IMR-90 (cell line): ENCODE data around the gene TEKT1. TPM values are rescaled to one million over a fixed set of nuclear protein-coding genes. Genes with fewer than 3 reads are reported as not detected.

Experiments used
- ATAC-seq: fragments of 200-7000 bp; cut with Tn5 transposase; 2 replicates; pipeline ENCODE4 v1.9.1; 2020; ENCODE audit warnings: low read depth, mild to moderate bottlenecking, moderate library complexity
- BruUV-seq: library from RNA; stranded (reverse); fragments of 400-500 nt; replicated peaks from 2 replicates; lab custom pipeline; 2021; lab: Mats Ljungman, UMichigan
- CTCF ChIA-PET: fragments of 300-600 bp; formaldehyde crosslinking; extraction: SDS; loops from one replicate; lab custom pipeline; 2021; ENCODE audit warnings: antibody characterized with exemption; lab: Yijun Ruan, JAX
- POLR2A ChIA-PET: fragments of 300-600 bp; sonication (Branson Sonifier 250); formaldehyde crosslinking; loops from one replicate; lab custom pipeline; 2022; ENCODE audit warnings: antibody characterized with exemption; ENCODE audit not compliant: unreplicated experiment; lab: Charles Lee
- DNase-seq: peaks from one replicate; pipeline ENCODE4 v3.0.0; 2013
- H2AFZ ChIP-seq: replicated peaks from 2 replicates; pipeline ENCODE3; 2013; ENCODE audit warnings: low read length, mild to moderate bottlenecking; ENCODE audit not compliant: poor library complexity
- H2AK5ac ChIP-seq: 2 replicates; pipeline ENCODE4 v1.6.1; 2013; ENCODE audit warnings: low read depth, low read length, inconsistent platforms
- H2AK9ac ChIP-seq: replicated peaks from 2 replicates; pipeline ENCODE3; 2013; ENCODE audit warnings: mild to moderate bottlenecking, low read depth, low read length, moderate library complexity; ENCODE audit not compliant: poor library complexity
- H2BK120ac ChIP-seq: 2 replicates; pipeline ENCODE4 v1.6.1; 2013; ENCODE audit warnings: low read depth, low read length, inconsistent platforms
- H2BK15ac ChIP-seq: 3 replicates; pipeline ENCODE4 v1.6.1; 2013; ENCODE audit warnings: low read depth, low read length, inconsistent platforms
- H2BK20ac ChIP-seq: 2 replicates; pipeline ENCODE4 v1.6.1; 2013; ENCODE audit warnings: low read depth, mild to moderate bottlenecking, inconsistent platforms, low read length, moderate library complexity
- H2BK5ac ChIP-seq: 2 replicates; pipeline ENCODE4 v1.6.1; 2013; ENCODE audit warnings: mild to moderate bottlenecking, low read depth, low read length, inconsistent platforms; ENCODE audit not compliant: poor library complexity, severe bottlenecking
- H3K14ac ChIP-seq: replicated peaks from 2 replicates; pipeline ENCODE4 v1.6.1; 2013; ENCODE audit warnings: low read depth, low read length, inconsistent platforms
- H3K18ac ChIP-seq: 2 replicates; pipeline ENCODE4 v1.6.1; 2013; ENCODE audit warnings: low read depth, low read length, control low read depth
- H3K23ac ChIP-seq: 2 replicates; pipeline ENCODE4 v1.6.1; 2013; ENCODE audit warnings: low read depth, low read length, inconsistent platforms
- H3K27ac ChIP-seq: 2 replicates; pipeline ENCODE4 v1.5.1; 2013; ENCODE audit warnings: mild to moderate bottlenecking, control low read depth, low read length; ENCODE audit not compliant: insufficient read depth
- H3K27me3 ChIP-seq: 2 replicates; pipeline ENCODE4 v1.6.1; 2013; ENCODE audit warnings: low read length; ENCODE audit not compliant: control insufficient read depth, insufficient read depth
- H3K36me3 ChIP-seq: 2 replicates; pipeline ENCODE4 v1.6.1; 2013; ENCODE audit warnings: low read length, mixed read lengths; ENCODE audit not compliant: control insufficient read depth, insufficient read depth
- H3K4ac ChIP-seq: 2 replicates; pipeline ENCODE4 v1.6.1; 2013; ENCODE audit warnings: low read depth, low read length, inconsistent platforms
- H3K4me1 ChIP-seq: 2 replicates; pipeline ENCODE4 v1.6.1; 2013; ENCODE audit warnings: low read length, mixed read lengths; ENCODE audit not compliant: control insufficient read depth, insufficient read depth
- H3K4me2 ChIP-seq: 2 replicates; pipeline ENCODE4 v1.6.1; 2013; ENCODE audit warnings: low read depth, mild to moderate bottlenecking, control low read depth, low read length, moderate library complexity
- H3K4me3 ChIP-seq: 2 replicates; pipeline ENCODE4 v1.5.1; 2013; ENCODE audit warnings: low read depth, mild to moderate bottlenecking, control low read depth, low read length, moderate library complexity; ENCODE audit not compliant: insufficient read depth
- H3K56ac ChIP-seq: 2 replicates; pipeline ENCODE4 v1.6.1; 2013; ENCODE audit warnings: low read length, inconsistent platforms; ENCODE audit not compliant: insufficient read depth; ENCODE audit errors: extremely low read depth
- H3K79me1 ChIP-seq, 2 experiments: 2 replicates each; pipeline ENCODE4 v1.6.1; 2013; ENCODE audit warnings: low read length in 2 of 2, inconsistent platforms in 1 of 2, low read depth in 1 of 2
- H3K9ac ChIP-seq: 2 replicates; pipeline ENCODE4 v1.6.1; 2013; ENCODE audit warnings: low read depth, low read length, control low read depth
- H3K9me1 ChIP-seq: 2 replicates; pipeline ENCODE4 v1.6.1; 2013; ENCODE audit warnings: low read length, inconsistent platforms; ENCODE audit not compliant: insufficient read depth
- H3K9me3 ChIP-seq: 2 replicates; pipeline ENCODE4 v1.6.1; 2013; ENCODE audit warnings: low read length; ENCODE audit not compliant: control insufficient read depth, insufficient read depth
- H4K20me1 ChIP-seq: 2 replicates; pipeline ENCODE4 v1.6.1; 2013; ENCODE audit warnings: low read length, inconsistent platforms; ENCODE audit not compliant: insufficient read depth
- H4K5ac ChIP-seq: 2 replicates; pipeline ENCODE4 v1.6.1; 2013; ENCODE audit warnings: mild to moderate bottlenecking, low read depth, low read length, control low read depth
- H4K8ac ChIP-seq, 2 experiments: 2 replicates each; pipeline ENCODE4 v1.6.1; 2013; ENCODE audit warnings: low read depth in 2 of 2, low read length in 2 of 2, control low read depth in 1 of 2, inconsistent platforms in 1 of 2
- H4K91ac ChIP-seq: 2 replicates; pipeline ENCODE4 v1.6.1; 2013; ENCODE audit warnings: low read depth, low read length, inconsistent platforms; ENCODE audit not compliant: insufficient read depth
- BHLHE40 ChIP-seq: fragments of 150-350 bp; IDR thresholded peaks from 2 replicates; pipeline ENCODE4 v1.6.1; 2016; ENCODE audit warnings: mild to moderate bottlenecking, low read depth, low read length
- CEBPB ChIP-seq: IDR thresholded peaks from 2 replicates; pipeline ENCODE4 v1.6.1; 2012; ENCODE audit warnings: low read depth, low read length, improper control_type of control experiment
- CHD1 ChIP-seq: IDR thresholded peaks from 2 replicates; pipeline ENCODE4 v1.6.1; 2012; ENCODE audit warnings: low read depth, low read length, improper control_type of control experiment
- CTCF ChIP-seq: conservative IDR thresholded peaks from 2 replicates; pipeline ENCODE4 v1.5.1; 2012; ENCODE audit warnings: mild to moderate bottlenecking, low read depth, low read length, improper control_type of control experiment
- FOS ChIP-seq: fragments of 150-350 bp; IDR thresholded peaks from 2 replicates; pipeline ENCODE4 v1.6.1; 2016; ENCODE audit warnings: low read depth, low read length
- MAFK ChIP-seq: IDR thresholded peaks from 2 replicates; pipeline ENCODE4 v1.6.1; 2012; ENCODE audit warnings: low read depth, low read length, improper control_type of control experiment
- MAZ ChIP-seq: IDR thresholded peaks from 2 replicates; pipeline ENCODE4 v1.6.1; 2012; ENCODE audit warnings: low read depth, mild to moderate bottlenecking, low read length, improper control_type of control experiment, moderate library complexity, borderline replicate concordance
- MXI1 ChIP-seq: IDR thresholded peaks from 2 replicates; pipeline ENCODE4 v1.6.1; 2012; ENCODE audit warnings: low read depth, mild to moderate bottlenecking, low read length, moderate library complexity, borderline replicate concordance
- POLR2A ChIP-seq: IDR thresholded peaks from 2 replicates; pipeline ENCODE4 v1.6.1; 2012; ENCODE audit warnings: mild to moderate bottlenecking, low read depth, low read length
- RAD21 ChIP-seq: IDR thresholded peaks from 2 replicates; pipeline ENCODE4 v1.6.1; 2012; ENCODE audit warnings: low read length, improper control_type of control experiment
- RCOR1 ChIP-seq: IDR thresholded peaks from 2 replicates; pipeline ENCODE4 v1.6.1; 2012; ENCODE audit warnings: mild to moderate bottlenecking, low read length, improper control_type of control experiment; ENCODE audit not compliant: insufficient replicate concordance
- RFX5 ChIP-seq: IDR thresholded peaks from 2 replicates; pipeline ENCODE4 v1.8.0; 2012; ENCODE audit warnings: low read depth, mild to moderate bottlenecking, low read length, moderate library complexity
- WGBS, 2 experiments: methylation state at CpG; one replicate each; pipeline versions ENCODE4 v1.1.5 to v1.1.7; 2013; ENCODE audit warnings: missing lambda C conversion rate in 2 of 2; ENCODE audit not compliant: insufficient read length in 1 of 2; ENCODE audit errors: extremely low coverage in 2 of 2; 5-methylcytosine and 5-hydroxymethylcytosine counted together
- dilution Hi-C: fragments of 300-500 bp; cut with HindIII; formaldehyde crosslinking; loops from one replicate; pipeline ENCODE4 v1.14.3; 2018; ENCODE audit warnings: low sequenced_read_pairs; ENCODE audit not compliant: unreplicated experiment
- in situ Hi-C: fragments of 300-500 bp; cut with MboI; formaldehyde crosslinking; loops from 3 replicates; pipeline ENCODE4 v1.14.3; 2019; ENCODE audit warnings: low sequenced_read_pairs, inconsistent platforms, mixed read lengths
- intact Hi-C: fragments of 100-400 bp; cut with micrococcal nuclease; formaldehyde crosslinking; loops from 2 replicates; pipeline ENCODE4 v1.10.0; 2022
- polyA plus RNA-seq, 3 experiments: library from polyadenylated mRNA; depleted of rRNA; stranded (reverse); fragments of >200 nt; gene quantifications; 2 replicates each; pipeline ENCODE4 v1.2.3, GENCODE V29; 2012; ENCODE audit warnings: low replicate concordance in 1 of 3
- total RNA-seq: library from RNA; depleted of rRNA; stranded (reverse); fragments of >200 nt; gene quantifications from 2 replicates; pipeline ENCODE4 v1.2.3, GENCODE V29; 2012
- TF ChIP-seq, protein P1 (sequence below): fragments of 150-350 bp; IDR thresholded peaks from 2 replicates; pipeline ENCODE4 v1.6.1; 2016; ENCODE audit warnings: low read depth, mild to moderate bottlenecking, low read length, moderate library complexity, borderline replicate concordance

TEKT1 gene
- total and polyA plus RNA-seq, 2 of the 4 experiments (the other 2 are of a cell fraction) = not detected

DNA sequence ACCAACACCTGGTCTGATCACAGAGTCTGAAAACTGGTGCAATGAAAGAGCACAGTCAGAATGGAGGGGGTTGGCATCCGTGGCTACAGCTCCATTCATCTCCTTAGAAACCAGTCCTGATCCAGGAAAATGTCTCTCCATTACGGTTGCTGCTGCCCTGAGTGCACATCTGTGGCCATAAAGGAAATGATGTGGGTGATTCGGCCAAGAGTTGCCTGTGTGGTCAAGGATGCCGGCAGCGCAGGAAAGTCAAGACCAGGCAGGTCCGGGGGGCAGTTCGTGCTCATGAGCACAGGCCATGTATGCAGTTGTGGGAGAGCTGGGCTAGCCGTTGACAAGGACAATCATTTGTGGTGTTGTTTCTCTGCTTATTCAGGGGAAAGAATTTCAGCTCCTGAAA, 69.8 kb downstream of the TEKT1 start:
- ATAC-seq (no peak), DNase-seq (no peak)
- no peak for TF ChIP-seq RAD21
- TF ChIP-seq, protein P1, sequence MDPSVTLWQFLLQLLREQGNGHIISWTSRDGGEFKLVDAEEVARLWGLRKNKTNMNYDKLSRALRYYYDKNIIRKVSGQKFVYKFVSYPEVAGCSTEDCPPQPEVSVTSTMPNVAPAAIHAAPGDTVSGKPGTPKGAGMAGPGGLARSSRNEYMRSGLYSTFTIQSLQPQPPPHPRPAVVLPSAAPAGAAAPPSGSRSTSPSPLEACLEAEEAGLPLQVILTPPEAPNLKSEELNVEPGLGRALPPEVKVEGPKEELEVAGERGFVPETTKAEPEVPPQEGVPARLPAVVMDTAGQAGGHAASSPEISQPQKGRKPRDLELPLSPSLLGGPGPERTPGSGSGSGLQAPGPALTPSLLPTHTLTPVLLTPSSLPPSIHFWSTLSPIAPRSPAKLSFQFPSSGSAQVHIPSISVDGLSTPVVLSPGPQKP = no peak
- no peak for TF ChIP-seq MXI1
- TF ChIP-seq BHLHE40 = no peak
- no peak for TF ChIP-seq FOS
- TF ChIP-seq MAFK = no peak
- TF ChIP-seq POLR2A = no peak
- no peak for TF ChIP-seq CEBPB
- TF ChIP-seq CTCF = no peak
- no peak for TF ChIP-seq MAZ
- TF ChIP-seq RFX5 = no peak
- TF ChIP-seq RCOR1 = no peak
- no peak for TF ChIP-seq CHD1
- H3K9me1 ChIP-seq = no peaks in the 10 kb centered on the region
- dilution Hi-C loops (no loop called here), intact Hi-C loops (no loop called here), in situ Hi-C loops (no loop called here)
- no peak overlapping the region for H3K14ac ChIP-seq
- H3K4ac ChIP-seq = no peak overlapping the region
- BruUV-seq = no TSS peak
- H3K79me1 ChIP-seq = no peaks in the 10 kb centered on the region
- H3K18ac ChIP-seq = no peak overlapping the region
- no CpG with 5 or more reads among the region's 8 CpGs for WGBS, 2 experiments
- ChIA-PET CTCF (no interaction called here), POLR2A (no interaction called here)
- no peak overlapping the region for H3K4me2 ChIP-seq
- no peak overlapping the region for H3K27ac ChIP-seq
- no peaks in the 10 kb centered on the region for H4K20me1 ChIP-seq
- no peak overlapping the region for H2BK120ac ChIP-seq
- H4K8ac ChIP-seq = no peak overlapping the region
- H2BK20ac ChIP-seq = no peak overlapping the region
- H3K56ac ChIP-seq = no peak overlapping the region
- H2AK9ac ChIP-seq = no peak overlapping the region
- no peak overlapping the region for H4K5ac ChIP-seq
- no peak overlapping the region for H2AFZ ChIP-seq
- peaks cover 5% of the 10 kb centered on the region for H3K27me3 ChIP-seq
- H3K9ac ChIP-seq = no peak overlapping the region
- no peaks in the 10 kb centered on the region for H3K36me3 ChIP-seq
- no peak overlapping the region for H3K23ac ChIP-seq
- no peak overlapping the region for H2BK5ac ChIP-seq
- H4K91ac ChIP-seq = no peak overlapping the region
- H2AK5ac ChIP-seq = no peak overlapping the region
- no peak overlapping the region for H3K4me3 ChIP-seq
- H3K9me3 ChIP-seq = no peaks in the 10 kb centered on the region
- H2BK15ac ChIP-seq = no peak overlapping the region
- no peaks in the 10 kb centered on the region for H3K4me1 ChIP-seq
